H9 (cell line): ENCODE results near the gene GET4. TPM values are rescaled to one million over a fixed set of nuclear protein-coding genes. Genes with fewer than 3 reads are reported as not detected.

ENCODE experiments used
- DNase-seq: peaks from one replicate; pipeline ENCODE4 v3.0.0-alpha.2; 2017
- H2AFZ ChIP-seq: one replicate; pipeline ENCODE4 v1.6.1; 2013; ENCODE audit warnings: mild to moderate bottlenecking, low read length, control low read depth, moderate library complexity
- H2AK5ac ChIP-seq: 2 replicates; pipeline ENCODE4 v1.6.1; 2013; ENCODE audit warnings: low read length, control low read depth, mixed read lengths; ENCODE audit not compliant: insufficient read length
- H2BK120ac ChIP-seq: one replicate; pipeline ENCODE4 v1.6.1; 2013; ENCODE audit warnings: low read depth, mild to moderate bottlenecking, low read length, control low read depth, inconsistent platforms; ENCODE audit not compliant: poor library complexity, severe bottlenecking
- H2BK12ac ChIP-seq: 2 replicates; pipeline ENCODE4 v1.6.1; 2013; ENCODE audit warnings: low read length, control low read depth, mixed read lengths, low read depth; ENCODE audit not compliant: insufficient read length
- H2BK15ac ChIP-seq: 2 replicates; pipeline ENCODE4 v1.6.1; 2013; ENCODE audit warnings: low read depth, low read length, control low read depth
- H2BK20ac ChIP-seq: one replicate; pipeline ENCODE4 v1.6.1; 2013; ENCODE audit warnings: low read depth, mild to moderate bottlenecking, low read length, control low read depth, inconsistent platforms; ENCODE audit not compliant: poor library complexity, severe bottlenecking
- H2BK5ac ChIP-seq: 2 replicates; pipeline ENCODE4 v1.6.1; 2013; ENCODE audit warnings: low read length, control low read depth, mixed read lengths; ENCODE audit not compliant: insufficient read length
- H3K14ac ChIP-seq: 2 replicates; pipeline ENCODE4 v1.6.1; 2013; ENCODE audit warnings: low read length, control low read depth; ENCODE audit not compliant: insufficient read depth
- H3K18ac ChIP-seq: 2 replicates; pipeline ENCODE4 v1.6.1; 2013; ENCODE audit warnings: low read depth, mild to moderate bottlenecking, mixed read lengths, low read length, control low read depth; ENCODE audit not compliant: insufficient read length
- H3K23ac ChIP-seq: 2 replicates; pipeline ENCODE4 v1.6.1; 2013; ENCODE audit warnings: low read length, control low read depth, mixed read lengths, low read depth; ENCODE audit not compliant: insufficient read length
- H3K23me2 ChIP-seq: 2 replicates; pipeline ENCODE4 v1.6.1; 2013; ENCODE audit warnings: low read depth, mild to moderate bottlenecking, mixed read lengths, low read length, control low read depth; ENCODE audit not compliant: insufficient read length, poor library complexity, severe bottlenecking
- H3K27ac ChIP-seq: 2 replicates; pipeline ENCODE4 v1.5.1; 2013; ENCODE audit warnings: low read length, control low read depth, mixed read lengths, low read depth; ENCODE audit not compliant: insufficient read length
- H3K27me3 ChIP-seq: 2 replicates; pipeline ENCODE4 v1.6.1; 2013; ENCODE audit warnings: low read length, control low read depth, inconsistent platforms; ENCODE audit not compliant: insufficient read depth
- H3K4ac ChIP-seq: 2 replicates; pipeline ENCODE4 v1.6.1; 2013; ENCODE audit warnings: low read depth, mild to moderate bottlenecking, control low read depth, inconsistent platforms, low read length, moderate library complexity
- H3K4me1 ChIP-seq: 2 replicates; pipeline ENCODE4 v1.6.1; 2013; ENCODE audit warnings: low read length, control low read depth, inconsistent platforms; ENCODE audit not compliant: insufficient read depth
- H3K4me2 ChIP-seq: 2 replicates; pipeline ENCODE4 v1.6.1; 2013; ENCODE audit warnings: low read length, control low read depth, mixed read lengths; ENCODE audit not compliant: insufficient read length, insufficient read depth
- H3K56ac ChIP-seq: 2 replicates; pipeline ENCODE4 v1.6.1; 2013; ENCODE audit warnings: low read depth, mild to moderate bottlenecking, mixed read lengths, low read length, control low read depth; ENCODE audit not compliant: insufficient read length
- H3K79me1 ChIP-seq: 2 replicates; pipeline ENCODE4 v1.6.1; 2013; ENCODE audit warnings: low read depth, mild to moderate bottlenecking, moderate library complexity, low read length, control low read depth, inconsistent platforms; ENCODE audit not compliant: insufficient read depth, poor library complexity, severe bottlenecking
- H3K79me2 ChIP-seq: 2 replicates; pipeline ENCODE4 v1.6.1; 2013; ENCODE audit warnings: low read length, control low read depth, inconsistent platforms; ENCODE audit not compliant: insufficient read depth
- H3K9ac ChIP-seq: 2 replicates; pipeline ENCODE4 v1.6.1; 2013; ENCODE audit warnings: low read length, control low read depth, mixed read lengths; ENCODE audit not compliant: insufficient read length; ENCODE audit errors: extremely low read depth
- H3K9me3 ChIP-seq: one replicate; pipeline ENCODE4 v1.6.1; 2013; ENCODE audit warnings: low read depth, low read length, inconsistent platforms; ENCODE audit not compliant: control insufficient read depth
- H3T11ph ChIP-seq: one replicate; pipeline ENCODE4 v1.6.1; 2013; ENCODE audit warnings: mild to moderate bottlenecking, low read length, control low read depth, inconsistent platforms
- H4K20me1 ChIP-seq: one replicate; pipeline ENCODE4 v1.6.1; 2013; ENCODE audit not compliant: control insufficient read depth, insufficient read length, insufficient read depth
- H4K5ac ChIP-seq: 2 replicates; pipeline ENCODE4 v1.6.1; 2013; ENCODE audit warnings: low read depth, mild to moderate bottlenecking, mixed read lengths, low read length, control low read depth; ENCODE audit not compliant: insufficient read length
- H4K8ac ChIP-seq: replicated peaks from 2 replicates; pipeline ENCODE4 v1.6.1; 2013; ENCODE audit warnings: low read length, control low read depth, mixed read lengths, low read depth; ENCODE audit not compliant: insufficient read length
- H4K91ac ChIP-seq: 2 replicates; pipeline ENCODE4 v1.6.1; 2013; ENCODE audit warnings: low read depth, mild to moderate bottlenecking, moderate library complexity, mixed read lengths, low read length, control low read depth; ENCODE audit not compliant: insufficient read length
- H3K27ac Mint-ChIP-seq, 3 experiments: 2 replicates in 2 of 3; 3 replicates in 1 of 3; pipeline ENCODE4 v1.8.0; 2020 to 2021; ENCODE audit warnings: mixed read lengths in 3 of 3, mild to moderate bottlenecking in 1 of 3, moderate library complexity in 1 of 3
- H3K27me3 Mint-ChIP-seq: 2 replicates; pipeline ENCODE4 v1.8.0; 2021; ENCODE audit warnings: low read depth, mild to moderate bottlenecking, moderate library complexity, mixed read lengths
- H3K36me3 Mint-ChIP-seq, 3 experiments: 2 replicates in 2 of 3; 3 replicates in 1 of 3; pipeline ENCODE4 v1.8.0; 2020 to 2021; ENCODE audit warnings: low read depth in 3 of 3, mixed read lengths in 3 of 3; ENCODE audit not compliant: insufficient read depth in 1 of 3
- H3K4me1 Mint-ChIP-seq, 2 experiments: 2 replicates each; pipeline ENCODE4 v1.8.0; 2020; ENCODE audit warnings: mixed read lengths in 2 of 2
- H3K4me3 Mint-ChIP-seq, 2 experiments: 2 replicates in 1 of 2; 3 replicates in 1 of 2; pipeline ENCODE4 v1.8.0; 2020 to 2021; ENCODE audit warnings: mild to moderate bottlenecking in 2 of 2, mixed read lengths in 2 of 2, moderate library complexity in 1 of 2
- H3K9me3 Mint-ChIP-seq, 2 experiments: 2 replicates in 1 of 2; 3 replicates in 1 of 2; pipeline ENCODE4 v1.8.0; 2020; ENCODE audit warnings: mild to moderate bottlenecking in 2 of 2, mixed read lengths in 2 of 2, moderate library complexity in 1 of 2
- WGBS: extraction: QIAGEN DNeasy Blood & Tissue Kit; methylation state at CpG from one replicate; pipeline ENCODE4 v1.1.7; 2013; ENCODE audit warnings: missing lambda C conversion rate, low lambda C conversion rate, mixed read lengths; ENCODE audit not compliant: insufficient read length; ENCODE audit errors: extremely low coverage; 5-methylcytosine and 5-hydroxymethylcytosine counted together
- long read RNA-seq: library from polyadenylated mRNA; unstranded; transcript quantifications from one replicate; pipeline ENCODE4 v2.0.0, GENCODE V29; 2020
- total RNA-seq: library from RNA; stranded (reverse); gene quantifications from 2 replicates; pipeline ENCODE4 v1.2.1, GENCODE V29; 2021
- TF ChIP-seq, protein P1 (sequence below): fragments of 200-600 bp; sonication (generic); conservative IDR thresholded peaks from 3 replicates; pipeline ENCODE4 v1.8.0; 2021; ENCODE audit warnings: antibody characterized with exemption, mild to moderate bottlenecking

GET4 gene, protein sequence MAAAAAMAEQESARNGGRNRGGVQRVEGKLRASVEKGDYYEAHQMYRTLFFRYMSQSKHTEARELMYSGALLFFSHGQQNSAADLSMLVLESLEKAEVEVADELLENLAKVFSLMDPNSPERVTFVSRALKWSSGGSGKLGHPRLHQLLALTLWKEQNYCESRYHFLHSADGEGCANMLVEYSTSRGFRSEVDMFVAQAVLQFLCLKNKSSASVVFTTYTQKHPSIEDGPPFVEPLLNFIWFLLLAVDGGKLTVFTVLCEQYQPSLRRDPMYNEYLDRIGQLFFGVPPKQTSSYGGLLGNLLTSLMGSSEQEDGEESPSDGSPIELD
- 70.2 and 75.1 TPM in 2 replicates for total RNA-seq
- long read RNA-seq, full-length matches to known transcripts, result 282 of 308 reads
- long read RNA-seq, partial matches to known transcripts, result 8 of 308 reads
- long read RNA-seq, other reads (novel, unspliced or antisense), result 18 of 308 reads

DNA sequence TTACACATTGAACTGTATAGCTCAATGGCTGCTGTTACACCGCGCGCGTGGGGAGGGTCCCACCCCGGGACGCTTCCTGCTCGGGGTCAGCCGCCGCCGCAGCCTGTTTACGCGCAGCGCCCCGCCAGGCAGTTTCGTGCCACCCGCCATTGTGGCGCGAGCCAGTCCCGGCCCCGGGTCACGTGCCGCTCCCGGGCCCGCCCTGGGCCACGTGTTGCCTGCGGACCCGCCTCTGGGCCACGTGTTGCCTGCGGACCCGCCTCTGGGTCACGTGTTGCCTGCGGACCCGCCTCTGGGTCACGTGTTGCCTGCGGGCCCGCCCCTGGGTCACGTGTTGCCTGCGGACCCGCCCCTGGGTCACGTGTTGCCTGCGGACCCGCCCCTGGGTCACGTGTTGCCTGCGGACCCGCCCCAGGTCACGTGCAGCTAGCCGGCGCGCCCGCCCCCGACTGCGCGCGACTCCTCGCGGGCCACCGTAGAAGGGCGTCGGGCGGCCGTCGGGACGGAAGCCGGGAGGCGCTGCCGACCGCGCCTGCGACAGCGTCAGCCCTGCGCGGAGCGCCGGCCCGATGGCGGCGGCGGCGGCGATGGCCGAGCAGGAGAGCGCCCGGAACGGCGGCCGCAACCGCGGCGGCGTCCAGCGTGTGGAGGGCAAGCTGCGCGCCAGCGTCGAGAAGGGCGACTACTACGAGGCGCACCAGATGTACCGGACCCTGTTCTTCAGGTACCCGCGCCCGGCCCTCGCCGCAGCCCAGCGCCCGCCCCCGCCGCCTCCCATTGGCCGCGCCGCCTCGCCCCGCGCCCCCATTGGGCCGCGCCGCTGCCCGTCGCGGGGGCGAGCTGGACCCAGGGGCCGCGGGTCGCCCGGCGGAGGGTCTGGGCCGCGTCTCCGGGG is at the start of gene GET4:
Gene GET4, plus strand, starts transcription at position 478 of the 895 bp plus-strand sequence. Its CDS starts 92 bp downstream, at position 570.
- no CpG with 5 or more reads among the region's 129 CpGs for WGBS
- Histone ChIP-seq H3K14ac (peak within 1 kb of the TSS; percentile 89), H3K23me2 (peaks cover 5% of the 10 kb centered on the region), H3K27me3 (no peaks in the 10 kb centered on the region), H3T11ph (no peak within 1 kb of the TSS), H2BK120ac (no peak within 1 kb of the TSS), H3K79me2 (peaks cover 29% of the 10 kb centered on the region; the same call in 1 of the 2 replicates), H2BK20ac (no peak within 1 kb of the TSS), H4K20me1 (no peaks in the 10 kb centered on the region), H3K79me1 (no peaks in the 10 kb centered on the region), H3K4me1 (0 out of 2 replicates have a peak, but pooled peaks cover 2% of the 10 kb centered on the region), H3K4me2 (peak within 1 kb of the TSS; percentile 35), H2AFZ (no peak within 1 kb of the TSS), H2AK5ac (no peak within 1 kb of the TSS), H2BK15ac (peak within 1 kb of the TSS; percentile 97; the same call in 1 of the 2 replicates), H2BK5ac (no peak within 1 kb of the TSS), H3K23ac (no peak within 1 kb of the TSS), H3K9me3 (no peaks in the 10 kb centered on the region), H3K27ac (no peak within 1 kb of the TSS), H4K91ac (peak within 1 kb of the TSS; percentile 44), H3K56ac (no peak within 1 kb of the TSS), H3K9ac (peak within 1 kb of the TSS; percentile 75), H4K8ac (no peak within 1 kb of the TSS), H3K18ac (peak within 1 kb of the TSS; percentile 91), H4K5ac (peak within 1 kb of the TSS; percentile 43), H2BK12ac (no peak within 1 kb of the TSS), H3K4ac (0 out of 2 replicates have a peak within 1 kb of the TSS, but pooled peaks have one; percentile 58)
- Mint-ChIP-seq H3K4me1 (peaks cover 12% of the 10 kb centered on the region in 2 experiments), H3K4me3 (peak within 1 kb of the TSS; percentile 91 to 95), H3K27me3 (no peaks in the 10 kb centered on the region), H3K9me3 (peaks cover 5 to 6% of the 10 kb centered on the region in 2 experiments), H3K36me3 (peaks cover 37 to 50% (median 46%) of the 10 kb centered on the region in 3 experiments), H3K27ac (peak within 1 kb of the TSS; percentile 84 to 92 (median 88); a peak in 5 of 7 replicates)
- TF ChIP-seq, protein P1, sequence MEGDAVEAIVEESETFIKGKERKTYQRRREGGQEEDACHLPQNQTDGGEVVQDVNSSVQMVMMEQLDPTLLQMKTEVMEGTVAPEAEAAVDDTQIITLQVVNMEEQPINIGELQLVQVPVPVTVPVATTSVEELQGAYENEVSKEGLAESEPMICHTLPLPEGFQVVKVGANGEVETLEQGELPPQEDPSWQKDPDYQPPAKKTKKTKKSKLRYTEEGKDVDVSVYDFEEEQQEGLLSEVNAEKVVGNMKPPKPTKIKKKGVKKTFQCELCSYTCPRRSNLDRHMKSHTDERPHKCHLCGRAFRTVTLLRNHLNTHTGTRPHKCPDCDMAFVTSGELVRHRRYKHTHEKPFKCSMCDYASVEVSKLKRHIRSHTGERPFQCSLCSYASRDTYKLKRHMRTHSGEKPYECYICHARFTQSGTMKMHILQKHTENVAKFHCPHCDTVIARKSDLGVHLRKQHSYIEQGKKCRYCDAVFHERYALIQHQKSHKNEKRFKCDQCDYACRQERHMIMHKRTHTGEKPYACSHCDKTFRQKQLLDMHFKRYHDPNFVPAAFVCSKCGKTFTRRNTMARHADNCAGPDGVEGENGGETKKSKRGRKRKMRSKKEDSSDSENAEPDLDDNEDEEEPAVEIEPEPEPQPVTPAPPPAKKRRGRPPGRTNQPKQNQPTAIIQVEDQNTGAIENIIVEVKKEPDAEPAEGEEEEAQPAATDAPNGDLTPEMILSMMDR, result peak; percentile 16; the same call in 1 of the 3 replicates
- DNase-seq, result peak; percentile 96
